ENCODE data around the gene MAPK11.

MAPK11 gene

GRCh38 chr22:50262460-50262911 is 7.7 kb downstream of the MAPK11 start:
- no peak for DNase-seq (ENCODE audit: low read depth)
- TF ChIP-seq CTCF (IDR thresholded peaks at IDR 0.05; ENCODE audit: low read depth, low read length, missing control alignments) = no peak
- no peak overlapping the region for H3K4me3 ChIP-seq (ENCODE audit: low read depth, low read length)

- H3K4me3 ChIP-seq (ENCODE audit: low read depth, low read length) = peak within 1 kb of the TSS; percentile 64
- no peak for DNase-seq (ENCODE audit: low read depth)
- TF ChIP-seq CTCF (IDR thresholded peaks at IDR 0.05; ENCODE audit: low read depth, low read length, missing control alignments) = no peak
Observed at GRCh38 chr22:50261615-50262459, 8.3 kb downstream of the MAPK11 start, which contains the start of gene MAPK12. Gene MAPK12 (minus strand): TSS chr22:50261683. CDS start chr22:50261509, 174 bp downstream.

DNA sequence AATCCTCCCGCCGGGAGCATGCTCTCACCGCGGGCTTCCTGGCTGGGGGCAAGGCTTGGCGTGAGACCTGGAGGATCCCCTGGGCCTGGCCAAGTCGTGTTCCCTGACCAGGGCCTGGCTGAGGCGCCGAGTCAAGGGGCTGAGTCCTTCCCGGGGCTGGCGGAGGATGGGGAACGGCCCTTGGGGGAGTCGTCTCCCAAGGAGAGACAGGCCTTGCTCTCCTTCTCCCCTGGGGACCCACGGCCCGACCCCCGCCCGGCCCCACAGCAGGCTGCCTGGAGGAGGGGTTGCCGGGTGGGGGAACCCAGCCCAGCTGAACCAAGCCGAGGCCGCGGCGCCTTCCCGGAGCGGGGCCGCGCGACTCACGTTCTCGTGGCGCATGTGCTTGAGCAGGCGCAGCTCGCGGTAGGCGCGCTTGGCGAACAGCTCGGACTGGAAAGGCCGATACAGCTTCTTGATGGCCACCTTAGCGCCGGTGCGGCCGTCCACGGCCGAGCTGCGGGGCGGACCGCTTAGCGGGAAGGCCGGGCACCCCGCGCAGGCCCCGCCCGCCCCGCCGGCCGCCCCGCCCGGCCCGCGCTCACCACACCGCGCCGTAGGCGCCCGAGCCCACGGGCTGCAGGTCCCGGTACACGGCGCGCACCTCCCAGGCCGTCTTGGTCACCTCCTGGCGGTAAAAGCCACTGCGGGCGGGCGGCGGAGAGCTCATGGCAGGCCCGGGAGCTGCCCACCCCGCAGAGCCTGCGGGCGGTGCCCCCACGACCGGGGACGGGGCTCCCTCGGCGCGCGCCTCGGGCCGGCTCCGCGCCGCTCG is 9.2 kb downstream of the MAPK11 start:
- DNase-seq (ENCODE audit: low read depth) = no peak
- peak overlapping the region; percentile 64 for H3K4me3 ChIP-seq (ENCODE audit: low read depth, low read length)
- TF ChIP-seq CTCF (IDR thresholded peaks at IDR 0.05; ENCODE audit: low read depth, low read length, missing control alignments) = no peak

- TF ChIP-seq CTCF (IDR thresholded peaks at IDR 0.05; ENCODE audit: low read depth, low read length, missing control alignments) = no peak
- DNase-seq (ENCODE audit: low read depth) = no peak
- peak overlapping the region; percentile 64 for H3K4me3 ChIP-seq (ENCODE audit: low read depth, low read length)
Observed at GRCh38 chr22:50260434-50260800, 9.8 kb downstream of the MAPK11 start.

- no peak for TF ChIP-seq CTCF (IDR thresholded peaks at IDR 0.05; ENCODE audit: low read depth, low read length, missing control alignments)
- DNase-seq (ENCODE audit: low read depth) = no peak
- no peak overlapping the region for H3K4me3 ChIP-seq (ENCODE audit: low read depth, low read length)
Observed at GRCh38 chr22:50259302-50259701, 10.9 kb downstream of the MAPK11 start.

DNA sequence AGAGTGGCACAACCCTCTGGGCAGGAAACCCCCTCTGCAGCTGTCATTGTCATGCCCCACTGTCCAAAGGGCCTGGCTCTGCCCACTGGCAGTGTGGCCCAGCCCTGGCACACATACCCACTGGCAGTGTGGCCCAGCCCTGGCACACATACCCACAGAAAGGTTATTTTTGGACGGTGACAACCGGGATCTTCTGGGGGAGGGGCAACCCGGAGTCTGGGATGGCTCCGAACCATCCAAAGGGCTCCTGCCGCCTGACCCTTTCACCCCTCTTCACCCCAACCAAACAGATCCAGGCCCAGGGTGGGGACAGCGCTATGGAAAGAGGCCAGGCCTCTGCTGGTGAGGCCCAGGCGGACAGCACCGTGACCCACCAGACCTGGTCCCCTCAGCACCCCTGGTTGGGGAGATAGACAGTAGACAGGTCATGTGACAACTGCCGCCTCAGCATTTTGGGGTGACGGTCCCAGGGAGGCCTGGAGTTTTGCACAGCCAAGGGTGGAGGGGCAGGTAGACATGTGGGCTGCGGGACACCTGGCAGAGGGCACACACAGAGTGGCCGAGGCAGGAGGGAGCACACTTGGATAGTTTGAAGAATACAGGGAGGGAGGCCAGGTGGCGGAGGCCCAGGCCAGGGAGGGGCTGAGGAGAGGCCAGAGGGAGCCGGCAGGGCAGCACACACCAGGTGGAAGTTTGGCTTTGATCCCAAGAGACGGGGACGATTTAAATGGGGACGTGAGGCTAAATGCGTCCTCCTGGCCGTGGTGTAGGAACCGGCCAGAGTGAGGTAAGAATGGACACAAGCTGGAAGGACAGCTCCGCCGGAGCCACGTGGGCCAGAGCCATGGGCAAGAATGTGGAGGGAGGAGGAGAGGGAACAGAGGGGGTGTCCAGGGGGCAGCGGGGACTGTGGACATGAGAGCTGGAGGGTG is 11.6 kb downstream of the MAPK11 start:
- no peak overlapping the region for H3K4me3 ChIP-seq (ENCODE audit: low read depth, low read length)
- DNase-seq (ENCODE audit: low read depth) = no peak
- no peak for TF ChIP-seq CTCF (IDR thresholded peaks at IDR 0.05; ENCODE audit: low read depth, low read length, missing control alignments)
